ENCODE measurements around the gene LAS1L.
"Not testable (repeated sequence)": the region's sequence is repeated elsewhere in the genome, so short reads cannot be mapped to it uniquely, and the experiment has no call there.

Gene LAS1L

DNA sequence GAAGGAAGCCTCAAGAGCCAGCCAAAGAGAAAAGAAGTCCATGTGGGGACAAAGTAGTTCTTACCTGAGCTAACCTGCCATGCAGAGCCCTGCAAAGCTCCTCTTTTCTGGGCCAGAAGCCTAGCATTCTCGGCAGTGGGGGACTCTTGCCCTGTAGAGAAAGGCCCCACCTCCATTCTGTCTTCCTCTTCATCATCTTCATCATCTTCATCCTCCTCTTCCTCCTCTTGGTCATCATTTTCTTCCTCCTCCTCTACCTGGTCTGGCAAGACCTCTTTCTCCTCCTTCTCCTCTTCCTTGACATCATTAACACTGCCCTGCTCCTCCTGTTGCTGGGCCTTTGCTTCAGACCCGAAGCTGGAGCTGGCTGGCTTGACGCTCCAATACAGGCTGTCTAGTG is 16.7 kb downstream of the LAS1L start:
- no peak for DNase-seq (ENCODE audit: low read depth)

DNA sequence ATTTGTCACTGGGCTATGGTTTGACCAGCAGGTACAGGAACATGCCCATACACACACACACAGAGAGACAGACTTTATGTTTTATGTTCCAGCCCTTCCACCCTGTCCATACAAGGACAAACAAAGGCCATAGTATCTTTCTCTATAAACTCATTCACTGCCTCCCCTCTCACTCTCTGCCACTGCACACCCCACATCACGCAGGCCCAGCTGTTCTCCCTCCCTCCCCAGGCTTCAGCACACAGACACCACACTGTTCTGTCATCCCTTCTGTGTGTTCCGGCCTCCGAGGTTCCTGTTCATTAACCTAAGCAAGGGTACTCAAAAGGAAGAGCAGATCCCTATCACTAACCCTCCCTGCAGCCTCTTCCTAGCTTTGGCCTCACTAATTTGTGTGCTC is 17.8 kb downstream of the LAS1L start:
- no peak for DNase-seq (ENCODE audit: low read depth)

DNA sequence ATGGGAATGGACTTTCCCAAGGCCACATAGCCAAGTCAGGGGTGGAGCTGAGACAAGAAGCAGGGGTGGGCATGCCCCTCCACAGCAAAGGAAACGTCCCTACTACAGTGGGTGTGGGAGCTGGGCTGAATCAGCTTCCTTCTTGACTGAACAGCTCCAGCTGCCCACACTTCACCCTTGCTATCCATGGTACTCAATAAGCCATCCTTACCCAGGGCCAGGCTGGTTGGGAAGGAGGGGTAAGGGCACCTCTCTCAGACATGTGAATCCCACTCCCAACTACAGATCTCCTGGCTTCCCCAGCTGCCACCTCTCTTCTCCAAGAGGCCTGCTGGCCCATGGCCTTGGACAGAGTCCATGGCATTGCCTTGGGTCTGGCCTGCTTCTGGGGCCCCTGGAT is 21.0 kb downstream of the LAS1L start:
- no peak for DNase-seq (ENCODE audit: low read depth)

DNA sequence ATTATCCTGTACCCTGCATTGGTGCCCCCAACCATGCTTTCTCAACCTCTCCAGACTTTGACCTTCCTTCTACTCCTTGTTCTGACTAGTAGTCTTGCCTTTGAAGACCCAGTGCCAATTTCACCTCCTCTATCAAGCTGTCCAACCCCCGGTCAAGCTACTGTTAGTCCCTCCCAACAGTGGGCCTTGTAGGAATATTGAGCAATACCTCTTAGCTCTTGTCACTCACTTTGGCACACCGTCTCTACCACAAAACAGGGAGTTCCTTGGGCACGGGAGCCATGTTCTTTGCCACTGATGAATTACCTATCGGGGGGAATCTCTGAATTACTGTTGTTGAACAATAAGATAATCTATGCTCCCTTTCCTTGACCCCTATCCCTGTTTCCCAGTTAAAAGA is 25.2 kb downstream of the LAS1L start:
- DNase-seq (ENCODE audit: low read depth), result no peak

DNA sequence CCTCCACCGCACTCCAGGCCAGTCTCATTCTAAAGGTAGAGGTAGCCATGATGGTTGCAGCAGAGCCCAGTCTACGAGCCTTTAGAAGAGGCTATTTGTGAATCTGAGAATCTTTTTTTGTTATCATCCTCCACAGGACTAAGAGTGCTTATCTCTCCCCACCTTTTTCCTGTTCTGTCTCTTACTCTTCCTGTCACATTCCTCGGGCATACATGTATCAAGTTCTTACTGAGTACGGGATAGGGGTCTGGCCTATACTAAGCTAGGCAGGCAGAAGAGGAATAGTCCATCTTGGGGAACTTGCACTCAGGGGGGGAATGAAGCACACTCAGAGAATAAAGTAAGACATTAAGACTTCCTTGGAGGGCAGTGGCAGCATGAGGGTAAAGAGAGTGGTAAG is 25.7 kb downstream of the LAS1L start:
- DNase-seq (ENCODE audit: low read depth), result no peak

DNA sequence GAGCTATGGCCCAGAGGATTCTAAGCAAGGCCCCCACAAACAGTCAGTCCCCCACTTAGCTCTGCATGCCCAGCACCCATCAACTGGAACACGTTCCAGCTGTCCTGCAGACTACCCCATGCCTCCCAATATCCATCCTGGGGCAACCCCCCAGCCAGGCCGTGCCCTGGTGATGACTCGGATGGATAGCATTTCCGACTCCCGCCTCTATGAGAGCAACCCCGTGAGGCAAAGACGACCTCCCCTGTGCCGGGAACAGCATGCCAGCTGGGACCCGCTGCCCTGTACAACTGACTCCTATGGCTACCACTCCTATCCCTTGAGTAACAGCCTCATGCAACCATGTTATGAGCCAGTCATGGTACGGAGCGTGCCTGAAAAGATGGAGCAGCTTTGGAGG is 32.0 kb downstream of the LAS1L start:
- DNase-seq (ENCODE audit: low read depth), result no peak

DNA sequence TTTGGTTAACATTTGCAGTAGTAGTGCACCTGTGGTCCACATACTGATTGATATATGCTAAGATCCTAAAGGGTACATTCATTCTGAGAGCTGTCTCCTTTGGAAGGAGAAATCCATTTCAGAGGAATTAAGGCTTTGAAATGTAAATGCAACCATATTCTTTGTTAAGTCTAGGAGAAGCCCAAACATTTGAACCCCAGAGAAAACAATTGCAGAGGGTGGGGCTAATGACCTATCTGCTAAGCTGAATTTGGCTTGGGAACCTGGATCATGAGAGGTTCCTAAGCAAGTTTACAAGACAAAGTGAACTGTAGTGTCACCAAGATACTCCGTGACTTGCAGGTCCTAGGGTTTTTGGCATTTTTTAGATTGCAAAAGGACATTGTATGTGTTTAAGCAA is 41.2 kb downstream of the LAS1L start:
- no peak for DNase-seq (ENCODE audit: low read depth)

DNA sequence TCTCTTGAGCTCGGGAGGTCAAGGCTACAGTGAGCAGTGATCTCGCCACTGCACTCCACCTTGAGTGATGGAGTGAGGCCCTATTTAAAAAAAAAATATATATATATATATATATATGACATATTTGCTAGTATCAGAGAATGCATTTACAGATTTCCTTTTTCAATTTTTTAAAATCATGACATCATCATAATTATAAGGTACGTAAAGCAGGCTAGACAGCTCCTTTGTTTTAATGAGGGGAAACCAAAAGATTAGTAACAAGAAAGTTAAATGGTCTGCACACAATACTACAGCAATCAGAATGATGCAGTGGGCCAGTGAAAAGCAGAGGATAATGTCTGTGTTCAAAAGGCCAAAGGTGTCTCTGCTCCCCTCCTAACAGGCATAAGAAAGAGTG is 43.0 kb downstream of the LAS1L start:
- DNase-seq (ENCODE audit: low read depth), result no peak

DNA sequence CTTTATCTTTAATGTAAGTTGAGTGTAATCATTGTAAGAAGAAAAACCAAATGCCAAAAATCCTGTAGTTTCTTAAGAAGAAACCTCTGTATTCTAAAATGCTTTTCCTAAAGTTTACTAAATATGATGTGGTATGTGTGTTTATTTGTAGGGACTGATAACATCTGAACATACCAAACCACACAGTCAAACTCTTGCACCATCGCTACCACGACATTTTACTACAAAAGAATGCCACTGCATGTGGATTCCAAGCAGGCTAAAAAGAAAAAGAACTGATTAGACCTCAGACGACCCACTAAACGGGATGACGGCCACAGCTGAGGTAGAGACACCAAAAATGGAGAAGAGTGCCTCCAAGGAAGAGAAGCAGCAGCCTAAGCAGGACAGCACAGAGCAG is 46.1 kb downstream of the LAS1L start:
- no peak for DNase-seq (ENCODE audit: low read depth)

DNA sequence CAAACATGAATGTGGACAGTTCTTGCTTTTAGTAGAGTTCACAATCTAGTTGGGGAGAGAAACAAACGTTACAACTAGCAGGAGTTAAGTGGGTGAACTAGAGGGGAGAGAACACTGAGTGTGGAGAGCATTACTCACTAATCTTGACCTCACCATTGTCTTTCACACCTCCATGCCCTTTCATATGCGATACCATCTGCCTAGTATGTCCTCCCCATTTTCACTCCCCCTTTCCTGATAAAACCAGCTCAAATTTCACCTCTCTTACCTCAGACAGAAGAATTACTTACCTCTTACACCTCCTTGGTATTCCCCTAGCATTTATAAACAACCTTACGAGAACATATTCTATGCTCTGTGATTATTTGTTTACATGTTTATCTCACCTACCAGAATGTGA is 53.6 kb downstream of the LAS1L start:
- DNase-seq (ENCODE audit: low read depth), result no peak

DNA sequence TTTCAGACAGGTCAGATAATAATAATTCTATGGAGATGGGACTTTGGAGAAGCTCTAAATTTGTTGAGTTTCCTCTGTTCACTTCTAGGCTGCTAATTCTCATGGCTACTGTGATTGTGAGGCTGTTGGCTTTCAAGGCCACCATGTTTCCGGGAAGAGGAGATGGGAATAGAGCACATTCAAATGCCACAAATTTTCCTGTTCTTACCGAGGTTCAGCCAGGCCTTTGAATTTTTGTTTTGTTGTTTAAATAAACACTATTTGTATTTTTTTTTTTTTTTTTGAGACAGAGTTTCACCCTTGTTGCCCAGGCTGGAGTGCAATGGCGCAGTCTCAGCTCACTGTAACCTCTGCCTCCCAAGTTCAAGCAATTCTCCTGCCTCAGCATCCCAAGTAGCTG is 55.5 kb downstream of the LAS1L start:
- DNase-seq (ENCODE audit: low read depth), result not testable (repeated sequence)

DNA sequence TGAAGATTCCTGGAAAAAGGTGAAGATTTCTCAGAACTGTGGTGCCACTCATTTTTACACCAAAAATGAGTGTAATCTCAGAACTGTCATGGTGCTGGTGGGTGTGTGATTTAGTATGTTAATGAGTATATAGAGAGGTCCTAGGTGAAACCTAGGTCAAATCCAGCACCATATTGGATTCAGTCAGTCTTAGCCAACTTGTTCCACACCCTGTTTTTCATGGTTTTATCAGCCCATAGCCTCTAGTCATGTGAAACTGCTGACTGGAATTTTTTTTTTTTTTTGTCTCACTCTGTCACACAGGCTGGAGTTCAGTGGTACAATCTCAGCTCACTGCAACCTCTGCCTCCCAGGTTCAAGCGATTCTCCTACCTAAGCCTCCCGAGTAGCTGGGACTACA is 58.0 kb downstream of the LAS1L start:
- no peak for DNase-seq (ENCODE audit: low read depth)

DNA sequence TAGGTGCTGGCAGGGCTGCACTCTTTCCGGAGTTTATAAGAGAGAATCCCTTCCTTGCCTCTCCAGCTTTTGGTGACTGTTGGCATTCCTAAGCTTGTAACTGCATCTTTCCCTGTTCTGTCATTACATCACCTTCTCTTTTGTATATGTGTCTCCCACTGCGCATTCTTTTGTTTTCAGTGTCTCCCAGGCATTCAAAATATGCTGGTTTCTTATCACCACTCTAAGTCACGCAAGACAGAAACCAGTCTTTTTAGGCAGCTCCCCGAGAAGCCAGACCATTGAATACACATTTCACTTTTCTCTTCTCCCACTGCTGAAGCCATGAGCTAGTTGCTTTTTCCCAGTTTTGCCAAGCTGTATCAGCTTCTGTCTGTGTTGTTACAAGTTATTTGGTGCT is 71.0 kb downstream of the LAS1L start:
- no peak for DNase-seq (ENCODE audit: low read depth)

Data from activated gamma-delta T cell treated with anti-CD3 and anti-CD28 coated beads, Interleukin-2, amount 50 U/mL, for 16 hours (primary cell).